ENCODE measurements around the gene C2CD2L. TPM values are rescaled to one million over a fixed set of nuclear protein-coding genes. Genes with fewer than 3 reads are reported as not detected.

Gene C2CD2L
- total and polyA plus RNA-seq, 2 of the 13 experiments (the other 11 are each of a cell fraction or from before 2014, with no cell fraction given), result 3.7 to 5.5 TPM

GRCh38 chr11:119084663-119085436 lies 22.3 kb upstream of the C2CD2L start, which contains the start of gene HMBS (continued):
- TF ChIP-seq TGIF2 (CRISPR knock-in tag; IDR thresholded peaks at IDR 0.05) (peak; percentile 87), MAFK (conservative IDR thresholded peaks at IDR 0.05 in 1 of 2, IDR thresholded peaks at IDR 0.05 in 1 of 2; ENCODE audit: low read length in 2 of 2) (no peak), ZNF556 (CRISPR knock-in tag; IDR thresholded peaks at IDR 0.05; ENCODE audit: borderline replicate concordance) (peak; percentile 79; the same call in 1 of the 2 replicates), DMTF1 (CRISPR knock-in tag; IDR thresholded peaks at IDR 0.05) (no peak), ZNF570 (CRISPR knock-in tag; IDR thresholded peaks at IDR 0.05; ENCODE audit: borderline replicate concordance) (no peak), PAWR (CRISPR knock-in tag; IDR thresholded peaks at IDR 0.05; ENCODE audit: borderline replicate concordance) (no peak), SALL2 (CRISPR knock-in tag; IDR thresholded peaks at IDR 0.05) (peak; percentile 48; the same call in 1 of the 2 replicates), FUBP1 (CRISPR knock-in tag; IDR thresholded peaks at IDR 0.05; ENCODE audit: borderline replicate concordance) (no peak), ZNF687 (CRISPR knock-in tag; IDR thresholded peaks at IDR 0.05) (peak; percentile 92), MTA1 (CRISPR knock-in tag; IDR thresholded peaks at IDR 0.05; ENCODE audit: borderline replicate concordance) (peak; percentile 83; the same call in 1 of the 2 replicates), RFXANK (CRISPR knock-in tag; IDR thresholded peaks at IDR 0.05) (0 out of 2 replicates have a peak, but pooled peaks have one; percentile 75), JARID2 (CRISPR knock-in tag; IDR thresholded peaks at IDR 0.05; ENCODE audit: insufficient replicate concordance) (no peak), HOXA5 (CRISPR knock-in tag; IDR thresholded peaks at IDR 0.05) (no peak), ETV5 (CRISPR knock-in tag; IDR thresholded peaks at IDR 0.05; ENCODE audit: borderline replicate concordance) (peak; percentile 56), TARDBP (CRISPR knock-in tag; IDR thresholded peaks at IDR 0.05) (no peak; the same call in 1 of the 2 replicates), ZSCAN9 (CRISPR knock-in tag; IDR thresholded peaks at IDR 0.05; ENCODE audit: borderline replicate concordance) (no peak; the same call in 1 of the 2 replicates), ZNF263 (CRISPR knock-in tag; IDR thresholded peaks at IDR 0.05) (0 out of 2 replicates have a peak, but pooled peaks have one; percentile 42), KLF9 (CRISPR knock-in tag; IDR thresholded peaks at IDR 0.05; ENCODE audit: low read depth) (peak; percentile 63; the same call in 1 of the 2 replicates), NFIC (IDR thresholded peaks at IDR 0.05; ENCODE audit: low read length) (0 out of 2 replicates have a peak, but pooled peaks have one; percentile 26), SMYD3 (CRISPR knock-in tag; IDR thresholded peaks at IDR 0.05) (no peak), KMT2A (CRISPR knock-in tag; IDR thresholded peaks at IDR 0.05) (peak; percentile 69), ZZZ3 (CRISPR knock-in tag; IDR thresholded peaks at IDR 0.05; ENCODE audit: borderline replicate concordance) (peak; percentile 72)

All from HepG2 (cell line).